GM12878 (cell line): ENCODE measurements around the gene LTBP3. TPM values are rescaled to one million over a fixed set of nuclear protein-coding genes. Genes with fewer than 3 reads are reported as not detected.

Experiments
- CHD1 ChIP-seq: IDR thresholded peaks from 2 replicates; pipeline ENCODE4 v1.6.1; 2012; ENCODE audit warnings: low read depth, low read length, improper control_type of control experiment
- CREB1 ChIP-seq: IDR thresholded peaks from 2 replicates; pipeline ENCODE4 v1.6.1; 2012; ENCODE audit warnings: low read depth, mild to moderate bottlenecking, inconsistent platforms
- HDAC6 ChIP-seq: fragments of 200-600 bp; sonication (generic); IDR thresholded peaks from one replicate; pipeline ENCODE4 v1.8.0; 2017; ENCODE audit warnings: antibody characterized with exemption; ENCODE audit not compliant: unreplicated experiment
- IKZF2 ChIP-seq, 2 experiments: fragments of 450-650 bp; IDR thresholded peaks; 2 replicates each; pipeline ENCODE4 v1.6.1; 2017; ENCODE audit warnings: mild to moderate bottlenecking in 2 of 2, moderate library complexity in 2 of 2
- NBN ChIP-seq: fragments of 450-650 bp; IDR thresholded peaks from 2 replicates; pipeline ENCODE4 v1.6.1; 2016
- RUNX3 ChIP-seq: IDR thresholded peaks from 2 replicates; pipeline ENCODE4 v1.6.1; 2012; ENCODE audit warnings: low read length, inconsistent platforms
- SIN3A ChIP-seq: IDR thresholded peaks from 2 replicates; pipeline ENCODE4 v1.6.1; 2012; ENCODE audit warnings: low read depth, low read length, improper control_type of control experiment
- SMAD1 ChIP-seq: fragments of 450-650 bp; IDR thresholded peaks from 2 replicates; pipeline ENCODE4 v1.6.1; 2018; ENCODE audit warnings: mild to moderate bottlenecking, low read depth; ENCODE audit not compliant: partially characterized antibody
- TBL1XR1 ChIP-seq: IDR thresholded peaks from 2 replicates; pipeline ENCODE4 v1.6.1; 2012; ENCODE audit warnings: low read depth, low read length, improper control_type of control experiment
- ZZZ3 ChIP-seq: IDR thresholded peaks from 2 replicates; pipeline ENCODE4 v1.6.1; 2011; ENCODE audit warnings: low read depth; ENCODE audit not compliant: control insufficient read depth, insufficient read length
- polyA plus RNA-seq, 11 experiments: library from polyadenylated mRNA; depleted of rRNA in 4 of 11; unstranded in 6 of 11; stranded (reverse) in 5 of 11; fragments of >200 nt; fragmentation: Nextera tagmentation in 4 of 11; fragmentation: Illumina TruSeq in 1 of 11; extraction: Ambion mirVana in 4 of 11; extraction: Trizol in 1 of 11; gene quantifications; 1 replicate in 1 of 11; 2 replicates in 10 of 11; pipeline versions ENCODE4 v1.2.1 to v1.2.3, GENCODE V29; 2011 to 2016; ENCODE audit warnings: inconsistent platforms in 2 of 11, missing spikeins in 2 of 11, low read depth in 1 of 11
- total RNA-seq, 4 experiments: library from RNA; depleted of rRNA in 3 of 4; stranded (reverse); fragments of >200 nt in 3 of 4; fragmentation: Illumina TruSeq in 1 of 4; extraction: Trizol in 1 of 4; gene quantifications; 2 replicates each; pipeline versions ENCODE4 v1.2.1 to v1.2.3, GENCODE V29; 2013 to 2021
- TF ChIP-seq, protein P1 (sequence below): fragments of 450-650 bp; IDR thresholded peaks from 2 replicates; pipeline ENCODE4 v1.6.1; 2017; ENCODE audit warnings: mild to moderate bottlenecking

Gene LTBP3
- total and polyA plus RNA-seq, 10 of the 15 experiments (the other 5 are each of a cell fraction or from before 2014, with no cell fraction given): 2.2 to 12.2 (median 6.2) TPM; not detected in 2

- TF ChIP-seq, protein P1, sequence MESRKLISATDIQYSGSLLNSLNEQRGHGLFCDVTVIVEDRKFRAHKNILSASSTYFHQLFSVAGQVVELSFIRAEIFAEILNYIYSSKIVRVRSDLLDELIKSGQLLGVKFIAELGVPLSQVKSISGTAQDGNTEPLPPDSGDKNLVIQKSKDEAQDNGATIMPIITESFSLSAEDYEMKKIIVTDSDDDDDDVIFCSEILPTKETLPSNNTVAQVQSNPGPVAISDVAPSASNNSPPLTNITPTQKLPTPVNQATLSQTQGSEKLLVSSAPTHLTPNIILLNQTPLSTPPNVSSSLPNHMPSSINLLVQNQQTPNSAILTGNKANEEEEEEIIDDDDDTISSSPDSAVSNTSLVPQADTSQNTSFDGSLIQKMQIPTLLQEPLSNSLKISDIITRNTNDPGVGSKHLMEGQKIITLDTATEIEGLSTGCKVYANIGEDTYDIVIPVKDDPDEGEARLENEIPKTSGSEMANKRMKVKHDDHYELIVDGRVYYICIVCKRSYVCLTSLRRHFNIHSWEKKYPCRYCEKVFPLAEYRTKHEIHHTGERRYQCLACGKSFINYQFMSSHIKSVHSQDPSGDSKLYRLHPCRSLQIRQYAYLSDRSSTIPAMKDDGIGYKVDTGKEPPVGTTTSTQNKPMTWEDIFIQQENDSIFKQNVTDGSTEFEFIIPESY: no peak
- TF ChIP-seq CHD1 (0 out of 2 replicates have a peak, but pooled peaks have one; percentile 12), NBN (peak; percentile 15; the same call in 1 of the 2 replicates), SMAD1 (peak; percentile 89), HDAC6 (peak; percentile 81), SIN3A (0 out of 2 replicates have a peak, but pooled peaks have one; percentile 28), CREB1 (no peak), TBL1XR1 (0 out of 2 replicates have a peak, but pooled peaks have one; percentile 5), ZZZ3 (no peak), RUNX3 (no peak), IKZF2 (IDR thresholded peaks at IDR 0.05) (no peak)
Measured at GRCh38 chr11:65499713-65500386, 58.3 kb downstream of the LTBP3 start (continued).
